Peyer's patch (tissue), 4 donors: Measurements from ENCODE around the gene RPL18. TPM values are rescaled to one million over a fixed set of nuclear protein-coding genes. Genes with fewer than 3 reads are reported as not detected.

Experiments
- DNase-seq, 3 donors: peaks; one replicate each; pipeline ENCODE4 v3.0.0-alpha.2; 2017 to 2019
- H3K27ac ChIP-seq, 4 donors: fragments of 200-600 bp; sonication (generic); one replicate each; pipeline ENCODE4 v1.5.1; 2016 to 2019
- H3K27me3 ChIP-seq, 2 donors: fragments of 200-600 bp; sonication (generic); one replicate each; pipeline ENCODE4 v1.5.1; 2019
- H3K36me3 ChIP-seq, 3 donors: fragments of 200-600 bp; sonication (generic); one replicate each; pipeline ENCODE4 v1.5.1; 2016 to 2019
- H3K4me1 ChIP-seq, 4 donors: fragments of 200-600 bp; sonication (generic); one replicate each; pipeline ENCODE4 v1.5.1; 2016 to 2019
- H3K4me3 ChIP-seq, 4 donors: fragments of 200-600 bp; sonication (generic); 1 replicate in 3 of 4; 2 replicates in 1 of 4; pipeline ENCODE4 v1.5.1; 2016 to 2019; ENCODE audit warnings: mild to moderate bottlenecking in 1 of 4
- H3K9me3 ChIP-seq, 4 donors: fragments of 200-600 bp; sonication (generic); one replicate each; pipeline ENCODE4 v1.5.1; 2016 to 2019; ENCODE audit warnings: mild to moderate bottlenecking in 1 of 4
- CTCF ChIP-seq, 6 experiments: fragments of 450-650 bp in 4 of 6; fragments of 200-600 bp in 2 of 6; sonication (generic) in 1 of 6; IDR thresholded peaks; one replicate each; pipeline ENCODE4 v1.5.1; 2017 to 2019; ENCODE audit warnings: antibody characterized with exemption in 6 of 6, mild to moderate bottlenecking in 3 of 6, moderate library complexity in 1 of 6
- POLR2A ChIP-seq, 2 donors: fragments of 450-650 bp; IDR thresholded peaks; one replicate each; pipeline ENCODE4 v1.5.1; 2017; ENCODE audit warnings: antibody characterized with exemption in 2 of 2, mild to moderate bottlenecking in 2 of 2, moderate library complexity in 2 of 2
- total RNA-seq, 4 donors: library from RNA; depleted of rRNA; stranded (reverse); fragments of >200 nt; gene quantifications; one replicate each; pipeline ENCODE4 v1.1.0, GENCODE V29; 2016

Gene RPL18
- total RNA-seq, 4 donors from 2014 or later: 1,077 to 1,595 (median 1,505) TPM

GRCh38 chr19:48575931-48576622 lies 42.9 kb downstream of the RPL18 start:
- TF ChIP-seq POLR2A (IDR thresholded peaks at IDR 0.05): no peak
- TF ChIP-seq CTCF (IDR thresholded peaks at IDR 0.05): no peak
- DNase-seq: no peak
- Histone ChIP-seq H3K4me3 (no peak overlapping the region), H3K9me3 (no peaks in the 10 kb centered on the region), H3K4me1 (no peaks in the 10 kb centered on the region), H3K27me3 (no peaks in the 10 kb centered on the region), H3K27ac (no peak overlapping the region), H3K36me3 (no peaks in the 10 kb centered on the region)

- Histone ChIP-seq H3K27me3 (no peaks in the 10 kb centered on the region), H3K4me1 (peaks cover 0 to 8% (median 0%) of the 10 kb centered on the region in 4 donors), H3K4me3 (no peak overlapping the region), H3K36me3 (no peaks in the 10 kb centered on the region), H3K27ac (no peak overlapping the region), H3K9me3 (no peaks in the 10 kb centered on the region)
- DNase-seq: no peak
- TF ChIP-seq POLR2A (IDR thresholded peaks at IDR 0.05): no peak
- no peak for TF ChIP-seq CTCF (IDR thresholded peaks at IDR 0.05)
These were observed 45.8 kb downstream of the RPL18 start for GRCh38 chr19:48573163-48573505.

GRCh38 chr19:48571378-48572162 lies 47.4 kb downstream of the RPL18 start:
- DNase-seq: no peak
- Histone ChIP-seq H3K4me1 (peaks cover 0 to 16% (median 0%) of the 10 kb centered on the region in 4 donors), H3K27ac (no peak overlapping the region), H3K36me3 (no peaks in the 10 kb centered on the region), H3K9me3 (no peaks in the 10 kb centered on the region), H3K4me3 (no peak overlapping the region), H3K27me3 (no peaks in the 10 kb centered on the region)
- TF ChIP-seq CTCF (IDR thresholded peaks at IDR 0.05): no peak

GRCh38 chr19:48569814-48570213 lies 49.2 kb downstream of the RPL18 start:
- no peak overlapping the region for H3K27ac ChIP-seq
- no peaks in the 10 kb centered on the region for H3K36me3 ChIP-seq
- no peaks in the 10 kb centered on the region for H3K9me3 ChIP-seq
- H3K27me3 ChIP-seq: no peaks in the 10 kb centered on the region
- no peak overlapping the region for H3K4me3 ChIP-seq
- TF ChIP-seq CTCF (IDR thresholded peaks at IDR 0.05): no peak
- TF ChIP-seq POLR2A (IDR thresholded peaks at IDR 0.05): no peak
- DNase-seq: no peak
- peaks cover 0 to 16% (median 0%) of the 10 kb centered on the region in 4 donors for H3K4me1 ChIP-seq

- Histone ChIP-seq H3K4me3 (peak overlapping the region in 1 of 4 donors; percentile 26), H3K4me1 (peaks cover 0 to 16% (median 0%) of the 10 kb centered on the region in 4 donors), H3K27ac (peak overlapping the region in 2 of 4 donors; percentile 49 to 67), H3K36me3 (no peaks in the 10 kb centered on the region), H3K27me3 (no peaks in the 10 kb centered on the region), H3K9me3 (no peaks in the 10 kb centered on the region)
- TF ChIP-seq POLR2A (IDR thresholded peaks at IDR 0.05) (no peak), CTCF (IDR thresholded peaks at IDR 0.05) (peak in 1 of 6 experiments; percentile 10)
- DNase-seq: peak; percentile 24 to 88 (median 83)
These were observed 50.6 kb downstream of the RPL18 start for GRCh38 chr19:48568345-48568886.

Other genes with a start within 250 kb of the RPL18 start
- 100 to 1,000 TPM in 3 of 4 donors, 10 to 100 TPM in 1; 54.5 to 136 (median 112) TPM for gene KDELR1, start 227.6 kb downstream of the RPL18 start, total RNA-seq
- gene GRIN2D, start 225.5 kb downstream of the RPL18 start, total RNA-seq: under 1 TPM in 2 of 4 donors, not detected in 2; 0.27 to 0.47 TPM
- 10 to 100 TPM in 3 of 4 donors, 1 to 10 TPM in 1; 10.0 to 17.6 (median 15.6) TPM for gene GRWD1, start 173.2 kb downstream of the RPL18 start, total RNA-seq
- gene KCNJ14, start 163.6 kb downstream of the RPL18 start, total RNA-seq: 1 to 10 TPM in 3 of 4 donors, under 1 TPM in 1; 0.88 to 2.0 (median 1.8) TPM
- gene CYTH2, start 149.8 kb downstream of the RPL18 start, total RNA-seq: 100 to 1,000 TPM in 1 of 4 donors, 10 to 100 TPM in 3; 64.5 to 160 (median 76.9) TPM
- 10 to 100 TPM in 2 of 4 donors, 1 to 10 TPM in 2; 8.2 to 17.6 (median 12.8) TPM for gene LMTK3, start 107.3 kb downstream of the RPL18 start, total RNA-seq
- 10 to 100 TPM in 1 of 4 donors, 1 to 10 TPM in 3; 2.5 to 14.6 (median 5.9) TPM for gene SULT2B1, start 67.0 kb downstream of the RPL18 start, total RNA-seq
- gene SPACA4, start 12.4 kb downstream of the RPL18 start, total RNA-seq: not detected
- 100 to 1,000 TPM in 3 of 4 donors, 10 to 100 TPM in 1; 58.6 to 203 (median 130) TPM for gene FAM83E, start 4.1 kb downstream of the RPL18 start, total RNA-seq
- 100 to 1,000 TPM in 2 of 4 donors, 10 to 100 TPM in 2; 34.7 to 121 (median 96.7) TPM for gene SPHK2, start 328 bp upstream of the RPL18 start, total RNA-seq
- gene DBP, start 18.2 kb upstream of the RPL18 start, total RNA-seq: 10 to 100 TPM in 3 of 4 donors, 1 to 10 TPM in 1; 9.9 to 51.5 (median 35.8) TPM
- gene CA11, start 27.0 kb upstream of the RPL18 start, total RNA-seq: 1 to 10 TPM in 3 of 4 donors, under 1 TPM in 1; 0.70 to 8.3 (median 2.1) TPM
- gene NTN5, start 53.8 kb upstream of the RPL18 start, total RNA-seq: 1 to 10 TPM in 1 of 4 donors, not detected in 3; 6.8 TPM
- 10 to 100 TPM; 11.6 to 91.6 (median 53.8) TPM for gene FUT2, start 76.8 kb upstream of the RPL18 start, total RNA-seq
- gene MAMSTR, start 100.5 kb upstream of the RPL18 start, total RNA-seq: 1 to 10 TPM in 1 of 4 donors, under 1 TPM in 1, not detected in 2; 0.70 to 1.1 TPM
- gene RASIP1, start 121.4 kb upstream of the RPL18 start, total RNA-seq: 1 to 10 TPM; 1.8 to 6.6 (median 3.4) TPM
- not detected for gene IZUMO1, start 127.7 kb upstream of the RPL18 start, total RNA-seq
- gene FUT1, start 133.5 kb upstream of the RPL18 start, total RNA-seq: 1 to 10 TPM in 1 of 4 donors, under 1 TPM in 3; 0.38 to 1.2 (median 0.68) TPM
- gene FGF21, start 136.3 kb upstream of the RPL18 start, total RNA-seq: not detected
- gene BCAT2, start 191.9 kb upstream of the RPL18 start, total RNA-seq: 10 to 100 TPM; 22.4 to 53.6 (median 30.2) TPM
- gene HSD17B14, start 217.3 kb upstream of the RPL18 start, total RNA-seq: 1 to 10 TPM in 3 of 4 donors, not detected in 1; 2.0 to 8.8 (median 2.8) TPM
- 10 to 100 TPM in 1 of 4 donors, 1 to 10 TPM in 3; 2.8 to 38.8 (median 5.9) TPM for gene PLEKHA4, start 249.4 kb upstream of the RPL18 start, total RNA-seq